GM19463 (cell line): ENCODE measurements around the gene RIMKLB.
"Not testable (repeated sequence)": the region's sequence is repeated elsewhere in the genome, so short reads cannot be mapped to it uniquely, and the experiment has no call there.

Experiments
- ATAC-seq: cut with Tn5 transposase; IDR thresholded peaks from one replicate; pipeline ENCODE4 v1.9.1; 2021; ENCODE audit warnings: mild to moderate bottlenecking, moderate library complexity; ENCODE audit not compliant: unreplicated experiment

The RIMKLB gene

DNA sequence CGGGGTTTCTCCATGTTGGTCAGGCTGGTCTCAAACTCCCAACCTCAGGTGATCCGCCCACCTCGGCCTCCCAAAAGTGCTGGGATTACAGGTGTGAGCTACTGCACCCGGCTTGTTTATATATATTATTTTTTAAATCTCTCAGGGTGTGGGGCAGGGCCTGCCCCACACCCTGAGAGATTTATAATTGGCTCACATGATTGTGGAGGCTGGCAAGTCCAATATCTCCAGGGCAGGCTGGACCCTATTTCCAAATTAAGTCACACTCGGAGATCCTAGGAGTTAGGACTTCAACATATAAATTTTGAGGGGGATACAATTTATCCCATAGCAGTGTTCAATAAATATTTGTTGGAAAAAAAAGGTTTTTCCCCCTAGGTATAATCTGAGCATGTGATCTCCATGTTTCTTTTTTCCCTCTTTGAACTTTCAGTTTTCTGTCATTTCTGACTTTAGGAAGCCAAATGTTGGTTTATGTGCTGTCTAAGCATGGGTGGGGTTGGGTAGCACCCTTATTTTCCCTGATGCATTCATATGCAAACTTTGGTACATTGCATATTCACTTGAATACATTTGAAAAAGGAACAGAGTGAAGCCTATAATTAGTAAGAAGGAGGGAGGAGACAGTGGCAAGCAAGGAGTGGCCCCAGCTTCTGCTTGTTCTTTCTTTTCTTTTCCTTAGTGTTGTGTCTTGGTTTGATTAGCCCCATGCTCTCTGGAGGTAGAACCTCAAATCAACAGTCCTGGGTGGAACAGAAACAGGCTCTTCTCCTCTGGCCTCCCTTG, 116.0 kb downstream of the RIMKLB start:
- ATAC-seq, result no peak

DNA sequence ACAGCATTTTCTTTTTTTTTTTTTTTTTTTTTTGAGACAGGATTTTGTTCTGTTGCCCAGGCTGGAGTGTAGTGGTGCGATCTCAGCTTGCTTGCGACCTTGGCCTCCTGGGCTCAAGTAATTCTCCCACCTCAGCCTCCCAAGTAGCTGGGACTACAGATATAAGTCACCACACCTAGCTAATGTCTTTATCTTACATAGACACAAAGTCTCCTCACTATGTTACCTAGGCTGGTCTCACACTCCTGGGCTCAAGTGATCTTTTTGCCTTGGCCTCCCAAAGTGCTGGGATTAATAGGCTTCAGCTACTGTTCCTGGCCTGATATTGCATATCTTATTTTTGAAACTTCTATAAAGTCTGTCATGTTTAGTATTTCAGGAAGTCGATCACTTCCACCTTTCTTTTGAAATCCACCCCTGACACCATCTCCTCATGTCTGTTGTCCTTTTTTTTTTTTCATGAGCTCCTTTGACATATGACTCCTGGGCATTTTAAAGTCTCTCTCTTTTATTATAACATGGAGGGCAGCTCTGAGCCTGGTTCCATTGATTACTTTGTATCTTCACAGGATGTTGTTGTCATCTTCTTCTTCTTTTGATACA, 118.8 kb downstream of the RIMKLB start:
- no peak for ATAC-seq

DNA sequence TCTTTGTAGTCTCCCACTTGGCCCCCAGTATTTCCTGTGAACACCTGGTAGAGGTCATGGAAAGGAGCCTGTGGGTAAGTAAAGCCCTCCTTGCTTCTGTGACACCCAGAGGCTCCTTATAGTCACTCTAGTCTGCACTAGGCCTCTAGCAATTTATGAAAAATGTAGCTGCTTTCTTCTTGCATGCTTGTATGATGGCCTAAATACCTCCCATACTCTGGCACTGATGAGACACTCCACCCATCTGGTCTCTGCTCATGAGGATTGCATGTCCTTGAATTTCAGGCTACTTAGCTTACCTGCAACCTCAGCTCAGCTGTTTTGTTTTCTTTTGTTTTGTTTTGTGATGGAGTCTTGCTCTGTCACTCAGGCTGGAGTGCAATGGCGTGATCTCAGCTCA, 120.1 kb downstream of the RIMKLB start:
- no peak for ATAC-seq

DNA sequence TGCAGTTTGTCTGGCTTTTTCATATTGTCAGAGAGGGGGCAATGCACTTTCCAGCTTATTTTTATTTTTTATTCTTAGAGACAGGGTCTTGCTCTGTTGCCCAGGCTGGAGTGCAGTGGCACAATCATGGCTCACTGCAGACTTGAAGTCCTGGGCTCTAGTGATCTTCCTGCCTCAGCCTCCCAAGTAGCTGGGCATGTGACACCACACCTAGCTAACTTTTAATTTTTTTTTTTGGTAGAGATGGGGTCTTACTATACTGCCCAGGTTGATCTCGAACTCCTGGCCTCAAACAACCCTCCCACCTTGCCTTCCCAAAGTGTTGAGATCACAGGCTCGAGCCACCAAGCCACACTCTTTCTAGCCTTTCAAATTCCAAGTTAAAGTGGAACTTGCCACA, 120.7 kb downstream of the RIMKLB start:
- no peak for ATAC-seq

DNA sequence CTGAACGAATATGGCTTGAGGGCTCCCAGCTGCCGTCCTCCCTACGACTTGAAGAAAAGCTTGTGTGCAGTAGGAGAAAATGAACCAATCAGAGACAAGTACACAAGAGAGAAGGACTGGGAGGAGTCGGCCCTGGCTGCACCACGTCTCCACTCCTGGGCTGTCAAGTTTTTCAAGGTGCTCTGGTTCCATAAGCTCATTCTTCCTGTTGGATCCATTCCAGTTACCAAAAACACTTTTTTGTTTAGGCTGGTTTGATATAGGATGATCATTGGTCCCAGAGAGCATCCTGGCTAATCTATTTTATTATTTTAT, 121.8 kb downstream of the RIMKLB start:
- ATAC-seq, result no peak

DNA sequence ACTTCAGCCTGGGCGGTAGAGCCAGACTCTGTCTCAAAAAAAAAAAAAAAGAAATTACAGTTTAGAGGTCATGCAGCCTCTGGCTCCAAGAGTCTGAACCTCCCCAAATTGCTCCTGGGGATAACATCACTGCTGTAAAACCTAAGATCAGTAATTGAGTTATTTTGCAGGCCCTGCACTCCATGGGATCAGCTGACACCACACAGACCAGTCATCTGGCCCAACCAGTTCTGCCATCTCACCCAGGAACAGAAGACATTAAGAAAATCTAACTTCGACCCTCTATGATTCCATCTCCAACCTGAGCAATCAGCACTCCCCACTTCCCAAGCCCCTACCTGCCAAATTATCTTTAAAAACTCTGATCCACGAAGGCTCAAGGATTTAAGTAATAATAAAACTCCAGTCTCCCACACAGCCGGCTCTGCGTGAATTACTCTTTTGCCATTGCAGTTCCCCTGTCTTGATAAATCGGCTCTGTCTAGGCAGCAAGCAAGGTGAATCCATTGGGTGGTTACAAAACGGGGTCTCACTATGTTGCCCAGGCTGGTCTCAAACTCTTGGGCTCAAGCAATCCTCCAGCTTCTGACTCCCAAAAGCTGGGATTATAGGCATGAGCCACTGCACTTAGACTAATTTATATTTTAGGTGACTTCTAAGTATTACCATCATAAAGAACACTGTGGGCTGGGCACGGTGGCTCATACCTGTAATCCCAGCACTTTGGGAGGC, 123.1 kb downstream of the RIMKLB start:
- not testable (repeated sequence) for ATAC-seq

DNA sequence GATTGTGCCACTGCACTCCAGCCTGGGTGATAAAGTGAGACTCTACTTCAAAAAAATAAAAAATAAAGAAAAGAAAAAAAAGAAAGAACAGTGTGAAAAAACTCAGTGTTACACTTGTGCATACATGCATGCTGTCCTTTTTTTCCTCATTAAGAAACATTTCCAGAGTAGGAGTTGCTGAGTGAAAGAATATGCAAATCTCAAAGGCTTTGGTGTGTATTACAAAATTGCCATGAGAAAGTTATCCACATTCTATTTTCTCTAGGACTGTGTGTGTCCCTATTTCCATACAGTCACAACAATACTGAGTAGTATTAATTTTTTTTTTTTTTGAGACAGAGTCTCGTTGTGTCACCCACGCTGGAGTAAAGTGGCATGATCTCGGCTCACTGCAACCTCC, 123.8 kb downstream of the RIMKLB start:
- ATAC-seq, result no peak

DNA sequence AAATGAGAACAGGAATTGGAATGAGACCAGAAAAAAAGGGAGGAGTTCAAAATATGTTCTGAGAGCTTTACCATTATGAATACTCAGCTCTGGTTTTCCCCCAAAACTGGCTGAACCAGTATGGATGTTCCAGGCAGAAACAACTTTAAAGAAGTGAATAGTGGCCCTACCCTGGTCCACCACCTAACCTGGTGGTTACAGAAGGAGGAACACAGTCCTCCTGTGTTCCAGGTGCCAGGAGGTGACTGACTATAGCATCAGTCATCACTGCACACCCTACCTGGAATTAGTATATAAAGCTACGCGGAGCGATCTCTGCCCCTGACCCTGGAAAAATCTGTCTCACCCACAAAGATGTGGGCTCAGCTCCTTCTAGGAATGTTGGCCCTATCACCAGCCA, 124.5 kb downstream of the RIMKLB start, which contains the start of gene A2ML1:
Gene A2ML1, plus strand, starts transcription at position 324 of the 400 bp plus-strand sequence. Its CDS starts 31 bp downstream, at position 355.
- no peak for ATAC-seq

DNA sequence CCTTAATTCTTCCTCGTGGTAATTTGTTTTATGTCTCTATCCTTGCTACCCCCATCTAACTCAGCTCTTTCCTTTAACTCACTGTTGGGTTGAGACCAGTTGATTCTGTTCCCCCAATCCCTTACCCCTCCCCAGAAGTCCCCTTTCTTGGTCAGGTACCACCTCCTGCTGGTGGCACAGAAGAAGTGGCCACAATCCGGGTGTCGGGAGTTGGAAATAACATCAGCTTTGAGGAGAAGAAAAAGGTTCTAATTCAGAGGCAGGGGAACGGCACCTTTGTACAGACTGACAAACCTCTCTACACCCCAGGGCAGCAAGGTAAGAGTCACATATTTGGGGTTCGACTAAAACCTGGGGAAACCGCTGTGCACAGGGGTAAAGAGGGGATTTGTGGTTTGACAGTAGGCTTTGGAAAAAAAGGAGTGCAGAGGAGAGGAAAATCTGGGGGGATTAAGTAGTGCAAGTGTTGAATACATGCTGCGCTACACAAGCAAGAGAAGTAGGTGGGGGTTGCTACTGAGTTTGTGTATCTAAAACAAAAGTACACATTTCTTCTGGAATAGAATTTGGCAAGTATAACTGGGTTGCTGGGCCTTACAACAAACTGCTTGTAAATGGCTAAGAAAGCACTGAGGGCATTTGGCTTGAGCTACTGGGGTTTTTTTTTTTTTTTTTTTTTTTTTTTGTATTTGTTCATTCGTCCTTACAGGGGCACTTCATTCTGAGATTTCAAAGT, 125.9 kb downstream of the RIMKLB start:
- ATAC-seq, result no peak

DNA sequence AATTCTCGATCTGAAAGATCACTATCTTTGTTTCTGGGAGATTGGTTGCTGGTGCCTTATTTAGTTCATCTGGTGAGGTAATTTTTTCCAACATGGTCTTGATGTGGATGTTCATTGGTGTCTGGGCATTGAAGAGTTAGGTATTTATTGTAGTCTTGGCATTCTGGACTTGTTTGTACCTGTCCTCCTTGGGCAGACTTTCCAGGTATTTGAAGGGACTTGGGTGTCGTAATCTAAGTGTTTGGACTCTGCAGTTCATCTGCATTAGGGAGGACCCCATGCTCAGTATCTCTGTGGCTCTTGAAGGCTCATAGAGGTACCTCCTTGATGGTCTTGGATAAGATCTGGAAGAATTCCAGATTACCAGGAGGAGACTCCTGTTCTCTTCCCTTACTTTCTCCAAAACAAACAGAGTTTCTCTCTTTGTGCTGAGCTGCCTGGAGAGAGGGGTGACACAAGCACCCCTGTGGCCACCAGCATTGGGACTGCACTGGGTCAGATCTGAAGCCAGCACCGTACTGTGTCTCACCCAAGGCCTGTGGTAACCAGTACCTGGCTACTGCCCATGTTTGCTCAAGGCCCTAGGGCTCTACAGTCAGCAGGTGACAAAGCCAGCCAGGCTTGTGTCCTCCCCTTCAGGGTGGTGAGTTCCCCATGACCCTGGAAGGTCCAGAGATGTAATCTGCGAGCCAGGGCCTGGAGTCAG, 129.9 kb downstream of the RIMKLB start:
- no peak for ATAC-seq

DNA sequence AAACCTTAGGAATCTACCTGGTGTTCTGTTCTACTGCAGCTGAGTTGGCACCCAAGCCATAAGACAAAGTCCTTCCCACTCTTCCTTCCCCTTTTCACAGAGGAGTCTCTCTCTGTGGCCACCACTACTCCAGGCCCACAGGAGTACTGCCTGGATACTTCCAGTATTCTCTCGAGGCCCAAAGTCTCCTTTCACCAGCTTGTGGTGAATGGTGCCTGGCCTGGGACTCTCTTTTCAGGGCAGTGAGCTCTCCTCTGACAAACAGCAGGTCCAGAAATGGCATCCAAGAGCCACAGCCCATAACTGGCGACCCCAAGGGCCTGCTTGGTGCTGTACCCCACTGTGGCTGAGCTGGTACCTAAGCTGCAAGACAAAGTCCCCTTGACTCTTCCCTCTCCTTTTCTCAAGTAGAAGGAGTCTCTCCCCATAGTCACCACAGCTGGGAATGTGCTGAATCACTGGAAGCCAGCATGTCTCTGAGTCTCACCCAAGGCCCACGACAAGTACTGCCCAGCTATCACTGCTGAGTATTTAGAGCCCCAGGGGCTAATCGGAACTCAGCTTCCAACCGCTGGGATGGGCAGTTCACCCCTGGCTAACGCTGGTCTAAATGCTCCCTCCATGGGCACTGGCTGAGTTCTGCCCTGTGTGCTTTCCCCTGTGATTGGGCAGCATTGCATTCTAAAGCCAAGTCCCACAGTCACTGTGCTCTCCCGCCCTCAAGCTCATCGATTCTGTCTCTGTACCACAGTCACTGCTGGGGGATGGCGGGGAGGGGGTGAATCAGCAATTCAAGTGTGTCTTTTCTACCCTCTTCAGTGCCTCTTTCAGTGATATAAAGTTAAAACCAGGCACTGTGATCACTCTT, 130.7 kb downstream of the RIMKLB start:
- no peak for ATAC-seq

DNA sequence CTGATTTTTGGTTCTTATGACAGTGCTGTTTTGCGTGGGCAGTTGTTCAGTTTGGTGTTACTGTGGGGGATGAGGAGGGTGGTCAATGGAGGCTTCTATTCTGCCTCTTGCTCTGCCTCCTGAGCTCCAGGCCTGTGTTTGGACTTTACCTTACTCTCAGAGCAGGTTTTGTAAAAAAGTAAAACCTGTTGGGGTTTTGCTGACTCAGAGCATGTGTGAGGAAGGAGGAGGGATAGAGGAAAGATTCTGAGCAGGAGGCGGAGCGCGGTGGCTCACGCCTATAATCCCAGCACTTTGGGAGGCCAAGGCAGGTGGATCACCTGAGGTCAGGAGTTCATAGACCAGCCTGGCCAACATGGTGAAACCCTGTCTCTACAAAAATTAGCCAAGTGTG, 131.3 kb downstream of the RIMKLB start:
- ATAC-seq, result no peak

DNA sequence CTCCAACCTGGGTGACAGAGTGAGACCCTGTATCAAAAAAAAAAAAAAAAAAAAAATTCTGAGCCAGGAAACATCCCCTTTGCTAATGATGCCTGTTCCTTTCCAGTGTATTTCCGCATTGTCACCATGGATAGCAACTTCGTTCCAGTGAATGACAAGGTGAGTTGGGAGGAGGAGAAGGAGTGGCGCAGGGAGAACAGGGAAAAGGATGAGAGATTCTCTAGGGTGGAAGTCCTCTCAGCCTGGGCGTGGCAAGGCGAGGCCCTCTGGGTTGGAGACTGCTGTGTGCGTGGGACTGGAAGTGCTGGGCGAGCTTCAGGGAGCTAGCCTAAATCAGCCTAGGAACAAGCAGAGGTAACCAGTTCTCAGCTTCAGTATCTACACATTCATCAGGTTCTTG, 131.8 kb downstream of the RIMKLB start:
- no peak for ATAC-seq

DNA sequence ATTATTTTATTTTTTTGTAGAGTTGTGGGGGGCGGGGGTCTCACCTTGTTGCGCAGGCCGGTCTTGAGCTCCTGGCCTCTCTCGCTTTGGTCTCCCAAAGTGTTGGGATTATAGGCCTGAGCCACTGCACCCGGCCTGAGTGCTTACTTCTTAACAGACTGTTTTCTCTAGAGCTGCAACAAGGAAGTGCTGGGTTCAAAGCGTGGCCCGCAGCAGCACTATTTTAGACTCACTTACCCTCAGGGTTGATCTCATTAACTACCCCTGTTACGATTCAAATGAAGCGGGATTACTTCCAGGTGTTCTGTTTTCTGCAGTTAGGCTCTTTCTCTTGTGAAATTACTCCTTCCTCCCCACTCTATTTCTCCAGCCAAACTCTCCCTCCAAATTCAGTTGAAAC, 133.3 kb downstream of the RIMKLB start:
- ATAC-seq, result no peak

DNA sequence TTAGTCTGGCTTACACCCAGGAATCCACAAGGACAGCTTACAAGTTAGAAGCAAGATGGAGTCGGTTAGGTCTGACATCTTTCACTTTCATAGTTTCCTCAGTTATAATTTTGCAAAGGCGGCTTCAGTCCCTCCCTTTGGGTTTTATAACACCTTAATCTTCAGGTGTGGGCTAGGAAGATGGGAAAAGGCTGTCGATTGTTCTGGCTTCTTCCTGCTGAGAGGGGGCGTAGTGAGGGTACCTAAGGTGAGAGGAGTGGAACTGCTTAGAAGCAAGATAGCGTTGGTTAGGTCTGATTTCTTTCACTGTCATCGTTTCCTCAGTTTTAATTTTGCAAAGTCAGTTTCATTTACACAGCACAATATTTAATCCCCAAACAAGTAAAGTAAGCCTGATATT, 134.7 kb downstream of the RIMKLB start:
- no peak for ATAC-seq
